Left lobe of liver (tissue), 2 donors: ENCODE data around the gene MUC7. TPM values are rescaled to one million over a fixed set of nuclear protein-coding genes. Genes with fewer than 3 reads are reported as not detected.

Experiments
- ATAC-seq: fragments of 200-7000 bp; cut with Tn5 transposase; one replicate; pipeline ENCODE4 v1.9.1; 2020; ENCODE audit warnings: mild to moderate bottlenecking, moderate library complexity
- DNase-seq: peaks from one replicate; pipeline ENCODE4 v3.0.0-alpha.2; 2020; ENCODE audit warnings: low spot score
- total RNA-seq: library from RNA; stranded (reverse); gene quantifications from one replicate; pipeline ENCODE4 v1.2.1, GENCODE V29; 2021
- donor health status: DM: no; HTN: no; CAD: no; lungs with moderate emphysema.
- donor health status: DM: no; HTN: yes; CAD: no.

The MUC7 gene
- total RNA-seq, 1 donor from 2014 or later, result not detected

DNA sequence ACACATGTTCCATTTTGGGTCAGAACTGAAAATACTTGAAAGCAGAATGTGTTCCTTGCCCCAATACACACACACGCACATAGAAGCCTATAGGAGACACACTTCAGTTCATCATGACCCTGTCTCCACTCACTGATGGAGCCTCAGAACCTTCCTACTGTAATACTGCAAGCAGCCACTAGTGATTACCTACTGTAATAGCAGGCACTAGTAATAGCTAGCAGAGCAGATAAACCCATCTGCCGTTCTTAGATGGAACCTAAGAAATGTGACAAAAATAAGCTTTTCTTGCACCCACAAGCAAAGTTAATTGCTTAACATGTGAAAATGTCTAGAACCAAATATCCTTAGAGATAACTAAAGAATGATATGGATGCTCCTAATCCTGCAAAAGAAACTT lies 60.0 kb downstream of the MUC7 start:
- ATAC-seq (no peak), DNase-seq (no peak)

Other genes with a start within 250 kb of the MUC7 start
- gene FDCSP, start 246.1 kb upstream of the MUC7 start, total RNA-seq, result not detected
- not detected for gene CSN3, start 229.6 kb upstream of the MUC7 start, total RNA-seq
- not detected for gene CABS1, start 137.2 kb upstream of the MUC7 start, total RNA-seq
- gene SMR3A, start 111.4 kb upstream of the MUC7 start, total RNA-seq, result not detected
- gene SMR3B, start 89.1 kb upstream of the MUC7 start, total RNA-seq, result not detected
- 0.40 TPM for gene OPRPN, start 74.3 kb upstream of the MUC7 start, total RNA-seq
- gene AMTN, start 46.4 kb downstream of the MUC7 start, total RNA-seq, result not detected
- not detected for gene AMBN, start 120.1 kb downstream of the MUC7 start, total RNA-seq
- 0.25 TPM for gene ENAM, start 156.5 kb downstream of the MUC7 start, total RNA-seq
- 8.0 TPM for gene JCHAIN, start 194.3 kb downstream of the MUC7 start, total RNA-seq
- 11.5 TPM for gene UTP3, start 216.3 kb downstream of the MUC7 start, total RNA-seq
- gene RUFY3, start 249.8 kb downstream of the MUC7 start, total RNA-seq, result 30.1 TPM